ENCODE results near the gene TSHB. TPM values are rescaled to one million over a fixed set of nuclear protein-coding genes. Genes with fewer than 3 reads are reported as not detected.

TSHB gene
- total RNA-seq, 2 experiments from 2014 or later = not detected

DNA sequence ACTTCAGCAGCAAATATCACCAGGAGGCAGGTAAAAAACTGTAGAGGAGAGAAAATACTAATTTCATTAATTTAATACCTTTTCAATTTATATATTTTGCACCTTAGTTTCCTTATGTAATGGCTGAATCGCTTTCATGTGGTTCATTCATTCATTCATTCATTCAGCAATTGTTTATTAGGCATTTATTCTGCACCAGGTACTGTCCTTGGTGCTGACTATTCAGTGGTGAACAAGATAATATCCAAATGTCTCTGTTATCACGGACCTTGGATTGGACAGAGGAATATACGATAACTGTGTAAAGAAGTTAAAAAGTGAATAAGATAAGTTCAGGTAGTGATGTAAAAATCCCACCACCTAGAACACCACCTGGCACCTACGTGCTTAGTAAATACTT, 30.9 kb downstream of the TSHB start:
- intact Hi-C loops (cut with micrococcal nuclease; ENCODE audit: unreplicated experiment) = no loop called here
- BruUV-seq (replicated peaks) = no TSS peak

DNA sequence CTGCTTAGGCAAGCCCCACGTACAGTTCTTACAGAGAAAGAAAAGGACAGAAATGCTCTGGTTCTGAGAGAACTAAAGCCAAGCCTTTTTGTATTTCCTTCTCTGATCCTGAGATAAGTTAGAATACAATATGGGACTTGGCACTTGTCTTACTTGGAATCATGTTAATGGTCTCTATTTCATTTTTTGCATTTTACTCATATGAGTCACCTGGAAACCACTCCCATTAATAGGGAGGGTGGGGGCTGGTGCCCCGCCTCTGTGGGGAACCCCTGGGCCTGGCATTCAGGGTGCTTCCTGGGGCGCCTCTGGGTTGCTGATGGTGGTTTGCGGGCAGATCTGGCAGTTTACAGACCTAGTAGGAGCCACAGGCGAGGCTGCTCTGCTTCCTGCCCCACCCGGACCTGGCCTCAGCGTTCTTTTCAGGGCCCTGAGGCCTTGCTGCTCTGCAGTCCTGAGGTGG, 32.9 kb downstream of the TSHB start:
- TF ChIP-seq, protein P1, sequence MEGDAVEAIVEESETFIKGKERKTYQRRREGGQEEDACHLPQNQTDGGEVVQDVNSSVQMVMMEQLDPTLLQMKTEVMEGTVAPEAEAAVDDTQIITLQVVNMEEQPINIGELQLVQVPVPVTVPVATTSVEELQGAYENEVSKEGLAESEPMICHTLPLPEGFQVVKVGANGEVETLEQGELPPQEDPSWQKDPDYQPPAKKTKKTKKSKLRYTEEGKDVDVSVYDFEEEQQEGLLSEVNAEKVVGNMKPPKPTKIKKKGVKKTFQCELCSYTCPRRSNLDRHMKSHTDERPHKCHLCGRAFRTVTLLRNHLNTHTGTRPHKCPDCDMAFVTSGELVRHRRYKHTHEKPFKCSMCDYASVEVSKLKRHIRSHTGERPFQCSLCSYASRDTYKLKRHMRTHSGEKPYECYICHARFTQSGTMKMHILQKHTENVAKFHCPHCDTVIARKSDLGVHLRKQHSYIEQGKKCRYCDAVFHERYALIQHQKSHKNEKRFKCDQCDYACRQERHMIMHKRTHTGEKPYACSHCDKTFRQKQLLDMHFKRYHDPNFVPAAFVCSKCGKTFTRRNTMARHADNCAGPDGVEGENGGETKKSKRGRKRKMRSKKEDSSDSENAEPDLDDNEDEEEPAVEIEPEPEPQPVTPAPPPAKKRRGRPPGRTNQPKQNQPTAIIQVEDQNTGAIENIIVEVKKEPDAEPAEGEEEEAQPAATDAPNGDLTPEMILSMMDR (conservative IDR thresholded peaks at IDR 0.05; ENCODE audit: low read length) = no peak
- no peak for TF ChIP-seq EZH2phosphoT487 (IDR thresholded peaks at IDR 0.05; ENCODE audit: borderline replicate concordance, low read depth, low read length)
- H3K79me2 ChIP-seq (ENCODE audit: insufficient read depth, low read depth, low read length) = no peaks in the 10 kb centered on the region
- H4K20me1 ChIP-seq (ENCODE audit: insufficient read depth, low read length) = no peaks in the 10 kb centered on the region
- H3K27ac ChIP-seq (ENCODE audit: low read depth, low read length, poor library complexity, severe bottlenecking) = no peak overlapping the region
- intact Hi-C loops (cut with micrococcal nuclease; ENCODE audit: unreplicated experiment) = no loop called here
- H3K36me3 ChIP-seq (ENCODE audit: insufficient read depth, low read length) = no peaks in the 10 kb centered on the region
- no peak overlapping the region for H3K4me2 ChIP-seq (ENCODE audit: low read length)
- no peak overlapping the region for H2AFZ ChIP-seq (ENCODE audit: low read length)
- no peaks in the 10 kb centered on the region for H3K4me1 ChIP-seq (ENCODE audit: insufficient read depth, low read length, poor library complexity, severe bottlenecking)
- CTCF ChIA-PET (ENCODE audit: unreplicated experiment) = no interaction called here
- no peaks in the 10 kb centered on the region for H3K9me2 ChIP-seq (ENCODE audit: insufficient read depth, low read length)
- no TSS peak for BruUV-seq (replicated peaks)
- DNase-seq (ENCODE audit: low spot score) = no peak
- no peaks in the 10 kb centered on the region for H3K9me3 ChIP-seq (ENCODE audit: low read length)
- POLR2A ChIA-PET = no interaction called here
- H3K4me3 ChIP-seq (ENCODE audit: low read depth, low read length, poor library complexity, severe bottlenecking) = no peak overlapping the region

More for the DNA sequence above, 30.9 kb downstream of the TSHB start:
- Histone ChIP-seq H3K9me2 (ENCODE audit: insufficient read depth, low read length) (no peaks in the 10 kb centered on the region), H3K27ac (ENCODE audit: low read depth, low read length, poor library complexity, severe bottlenecking) (no peak overlapping the region), H3K36me3 (ENCODE audit: insufficient read depth, low read length) (no peaks in the 10 kb centered on the region), H3K79me2 (ENCODE audit: insufficient read depth, low read depth, low read length) (no peaks in the 10 kb centered on the region), H2AFZ (ENCODE audit: low read length) (no peak overlapping the region), H3K4me1 (ENCODE audit: insufficient read depth, low read length, poor library complexity, severe bottlenecking) (no peaks in the 10 kb centered on the region), H3K9me3 (ENCODE audit: low read length) (no peaks in the 10 kb centered on the region), H3K4me3 (ENCODE audit: low read depth, low read length, poor library complexity, severe bottlenecking) (no peak overlapping the region), H3K4me2 (ENCODE audit: low read length) (no peak overlapping the region), H4K20me1 (ENCODE audit: insufficient read depth, low read length) (no peaks in the 10 kb centered on the region)
- ChIA-PET POLR2A (no interaction called here), CTCF (ENCODE audit: unreplicated experiment) (no interaction called here)
- DNase-seq (ENCODE audit: low spot score) = no peak
- TF ChIP-seq EZH2phosphoT487 (IDR thresholded peaks at IDR 0.05; ENCODE audit: borderline replicate concordance, low read depth, low read length) = no peak
- TF ChIP-seq, protein P1 (conservative IDR thresholded peaks at IDR 0.05; ENCODE audit: low read length) = no peak

DNA sequence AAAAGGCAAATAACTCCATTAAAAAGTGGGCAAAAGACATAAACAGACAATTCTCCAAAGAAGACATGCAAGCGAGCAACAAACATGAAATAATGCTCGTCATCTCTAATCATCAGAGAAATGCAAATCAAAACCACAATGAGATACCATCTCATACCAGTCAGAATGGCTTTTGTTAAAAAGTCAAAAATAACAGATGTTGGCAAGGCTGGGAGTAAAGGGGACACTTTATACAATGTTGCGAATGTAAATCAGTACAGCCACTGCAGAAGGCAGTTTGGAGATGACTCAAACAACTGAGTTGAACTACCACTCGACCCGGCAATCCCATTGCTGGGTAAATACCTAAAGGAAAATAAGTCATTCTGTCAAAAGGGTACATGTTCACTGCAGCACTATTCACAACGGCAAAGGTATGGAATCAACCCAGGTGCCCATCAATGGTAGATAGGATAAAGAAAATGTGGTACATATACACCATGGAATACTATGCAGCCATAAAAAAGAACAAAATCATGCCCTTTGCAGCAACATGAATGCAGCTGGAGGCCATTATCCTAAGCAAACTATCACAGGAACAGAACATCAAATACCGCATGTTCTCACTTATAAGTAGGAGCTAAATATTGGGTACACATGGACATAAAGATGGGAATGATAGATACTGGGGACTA, 33.7 kb downstream of the TSHB start:
- Histone ChIP-seq H3K9me2 (ENCODE audit: insufficient read depth, low read length) (no peaks in the 10 kb centered on the region), H3K4me3 (ENCODE audit: low read depth, low read length, poor library complexity, severe bottlenecking) (no peak overlapping the region), H3K79me2 (ENCODE audit: insufficient read depth, low read depth, low read length) (no peaks in the 10 kb centered on the region), H3K27ac (ENCODE audit: low read depth, low read length, poor library complexity, severe bottlenecking) (no peak overlapping the region), H3K36me3 (ENCODE audit: insufficient read depth, low read length) (no peaks in the 10 kb centered on the region), H3K4me2 (ENCODE audit: low read length) (no peak overlapping the region), H2AFZ (ENCODE audit: low read length) (no peak overlapping the region), H3K9me3 (ENCODE audit: low read length) (no peaks in the 10 kb centered on the region), H3K4me1 (ENCODE audit: insufficient read depth, low read length, poor library complexity, severe bottlenecking) (no peaks in the 10 kb centered on the region), H4K20me1 (ENCODE audit: insufficient read depth, low read length) (no peaks in the 10 kb centered on the region)
- CTCF ChIA-PET (ENCODE audit: unreplicated experiment) = no interaction called here
- TF ChIP-seq, protein P1 (conservative IDR thresholded peaks at IDR 0.05; ENCODE audit: low read length) = no peak
- TF ChIP-seq EZH2phosphoT487 (IDR thresholded peaks at IDR 0.05; ENCODE audit: borderline replicate concordance, low read depth, low read length) = no peak
- intact Hi-C loops (cut with micrococcal nuclease; ENCODE audit: unreplicated experiment) = no loop called here
- DNase-seq (ENCODE audit: low spot score) = no peak
- POLR2A ChIA-PET = no interaction called here
- BruUV-seq (replicated peaks) = no TSS peak

All from OCI-LY7 (cell line).